Stromal cell of bone marrow (primary cell): ENCODE measurements around the gene IFNLR1.

Experiments used
- DNase-seq: peaks from one replicate; pipeline ENCODE4 v3.0.0-alpha.2; 2012; ENCODE audit warnings: low read depth

Gene IFNLR1

GRCh38 chr1:24175033-24175755, 11.9 kb downstream of the IFNLR1 start:
- no peak for DNase-seq

GRCh38 chr1:24173638-24174575, 13.2 kb downstream of the IFNLR1 start:
- DNase-seq: no peak

GRCh38 chr1:24172598-24172997, 14.5 kb downstream of the IFNLR1 start:
- DNase-seq: no peak

GRCh38 chr1:24169286-24169685, 17.8 kb downstream of the IFNLR1 start:
- DNase-seq: no peak

- no peak for DNase-seq
These were observed 18.8 kb downstream of the IFNLR1 start for GRCh38 chr1:24168245-24168644.

- no peak for DNase-seq
These were observed 20.1 kb downstream of the IFNLR1 start for GRCh38 chr1:24167008-24167407.

GRCh38 chr1:24165500-24165899, 21.6 kb downstream of the IFNLR1 start:
- no peak for DNase-seq

GRCh38 chr1:24164004-24164403, 23.1 kb downstream of the IFNLR1 start:
- DNase-seq: no peak

GRCh38 chr1:24162201-24162600, 24.9 kb downstream of the IFNLR1 start:
- no peak for DNase-seq

GRCh38 chr1:24161270-24161669, 25.8 kb downstream of the IFNLR1 start:
- no peak for DNase-seq

GRCh38 chr1:24159366-24159765, 27.7 kb downstream of the IFNLR1 start:
- DNase-seq: no peak

GRCh38 chr1:24157918-24158481, 29.1 kb downstream of the IFNLR1 start:
- DNase-seq: no peak

GRCh38 chr1:24156542-24157260, 30.4 kb downstream of the IFNLR1 start:
- no peak for DNase-seq

- DNase-seq: no peak
These were observed 31.9 kb downstream of the IFNLR1 start for GRCh38 chr1:24155011-24155782.

- no peak for DNase-seq
These were observed 32.9 kb downstream of the IFNLR1 start for GRCh38 chr1:24154215-24154614.

GRCh38 chr1:24152631-24153494, 34.2 kb downstream of the IFNLR1 start:
- no peak for DNase-seq

- no peak for DNase-seq
These were observed 35.9 kb downstream of the IFNLR1 start for GRCh38 chr1:24151175-24151533.

GRCh38 chr1:24150234-24151174, 36.6 kb downstream of the IFNLR1 start:
- peak; percentile 48 for DNase-seq

- DNase-seq: peak; percentile 49
These were observed 37.2 kb downstream of the IFNLR1 start for GRCh38 chr1:24149866-24150233.
